Pancreas (tissue), 10 donors: ENCODE data around the gene OPA3. TPM values are rescaled to one million over a fixed set of nuclear protein-coding genes. Genes with fewer than 3 reads are reported as not detected.
A peak's percentile ranks its signal among the peaks of the same experiment; 100 is the strongest.

Experiments
- ATAC-seq, 4 donors: fragments of 200-7000 bp; cut with Tn5 transposase; one replicate each; pipeline versions ENCODE4 v1.8.0 to v1.9.1; 2020; ENCODE audit warnings: mild to moderate bottlenecking in 4 of 4, moderate library complexity in 4 of 4
- DNase-seq, 6 donors: peaks; one replicate each; pipeline ENCODE4 v3.0.0-alpha.2; 2020
- FAIRE-seq: peaks from 2 replicates; lab custom pipeline; 2012; peaks lifted over from hg19 to GRCh38; lab: Jason Lieb, UNC
- H3K27ac ChIP-seq, 4 donors: fragments of 200-600 bp; sonication (generic); 1 replicate in 3 of 4; 2 replicates in 1 of 4; pipeline versions ENCODE4 v1.5.0 to v1.8.0; 2020
- H3K27me3 ChIP-seq, 4 donors: fragments of 200-600 bp; one replicate each; pipeline ENCODE4 v1.8.0; 2021
- H3K36me3 ChIP-seq, 3 donors: fragments of 200-600 bp; sonication (generic) in 1 of 3; one replicate each; pipeline versions ENCODE4 v1.5.0 to v1.8.0; 2020 to 2021
- H3K4me1 ChIP-seq, 3 donors: fragments of 200-600 bp; one replicate each; pipeline ENCODE4 v1.8.0; 2021
- H3K4me3 ChIP-seq, 4 donors: fragments of 200-600 bp; sonication (generic) in 2 of 4; one replicate each; pipeline versions ENCODE4 v1.5.0 to v1.8.0; 2020 to 2021
- H3K9me3 ChIP-seq, 4 donors: fragments of 200-600 bp; one replicate each; pipeline ENCODE4 v1.8.0; 2021
- WGBS, 2 donors: extraction: QIAGEN DNeasy Blood & Tissue Kit; methylation state at CpG; one replicate each; pipeline ENCODE4 v1.1.7; 2013; 5-methylcytosine and 5-hydroxymethylcytosine counted together
- intact Hi-C, 3 donors: fragments of 100-400 bp; cut with DNase I; formaldehyde crosslinking; loops; one replicate each; pipeline versions ENCODE4 v1.11.1 to v1.14.2; 2022
- polyA plus RNA-seq, 2 donors: library from polyadenylated mRNA; stranded (reverse); fragments of 200-250 nt; gene quantifications; one replicate each; pipeline ENCODE4 v1.2.3, GENCODE V29; 2013
- total RNA-seq, 6 donors: library from RNA; stranded (reverse); fragmentation: NEBNext Ultra II Directional in 4 of 6; extraction: Animal tissue kit (Norgen Biotek cat#: 25700) in 4 of 6; gene quantifications; one replicate each; pipeline versions ENCODE4 v1.2.1 to v1.2.4, GENCODE V29; 2021 to 2023
- TF ChIP-seq, protein P1 (sequence below), 4 donors: fragments of 200-600 bp; sonication (generic) in 3 of 4; IDR thresholded peaks; one replicate each; pipeline versions ENCODE4 v1.5.0 to v1.8.0; 2021; ENCODE audit warnings: antibody characterized with exemption in 4 of 4
- donor health status: healthy with polysubstance abuse.
- donor health status: DM: no; HTN: no; CAD: no; lungs with moderate emphysema.
- donor health status: DM: no; HTN: no; CAD: no.
- donor health status: control.
- donor health status: control.
- donor health status: Bipolar disorder and iron deficiency.
- donor health status: DM: yes; HTN: yes; CAD: no.
- donor health status: DM: no; HTN: no; CAD: no.
- donor health status: DM: no; HTN: no; CAD: no.
- donor health status: DM: yes; HTN: yes; CAD: no.

OPA3 gene
- total and polyA plus RNA-seq, 8 donors: 3.4 to 8.0 (median 4.7) TPM

DNA sequence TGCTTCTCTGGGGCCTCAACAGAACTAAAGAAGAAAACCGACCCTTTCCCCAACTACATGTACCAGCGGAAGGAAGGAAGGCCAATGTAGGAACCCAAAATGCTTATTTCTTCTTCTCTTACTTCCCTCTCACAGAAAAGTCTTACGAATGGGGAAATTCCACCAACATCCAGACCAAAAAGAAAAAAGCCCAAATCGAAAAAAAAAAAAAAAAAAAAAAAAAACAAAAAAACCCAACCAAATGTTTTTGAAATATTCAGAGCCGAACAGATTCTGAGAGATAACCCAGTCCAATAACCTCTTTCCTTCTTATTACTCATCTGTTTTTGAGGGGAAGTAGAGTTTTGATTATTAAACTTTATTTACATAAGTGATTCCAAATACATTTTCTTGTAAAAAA lies 82.5 kb downstream of the OPA3 start:
- intact Hi-C loops: no loop called here
- H3K27ac ChIP-seq: no peak overlapping the region
- WGBS, 2 donors: 60 to 81% methylated on average over 5 of the region's 5 CpGs

DNA sequence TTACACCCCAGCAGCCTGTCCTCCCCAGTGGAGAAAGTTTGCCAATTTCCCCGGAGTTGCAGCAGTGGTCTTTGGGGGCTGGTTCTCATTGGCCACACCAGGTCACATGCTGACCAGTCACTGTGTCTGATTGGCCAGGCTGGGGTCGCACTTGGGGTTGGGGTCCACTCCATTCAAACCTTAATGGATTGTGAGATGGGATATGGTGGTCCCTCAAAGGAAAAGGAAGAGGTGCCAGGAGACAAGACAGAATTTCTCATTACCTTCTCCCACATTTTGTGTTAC lies 82.9 kb downstream of the OPA3 start:
- H3K4me1 ChIP-seq: peaks cover 0 to 10% (median 9%) of the 10 kb centered on the region in 3 donors
- no peaks in the 10 kb centered on the region for H3K36me3 ChIP-seq
- DNase-seq (no peak), ATAC-seq (no peak), FAIRE-seq (no peak)
- intact Hi-C loops: no loop called here
- TF ChIP-seq, protein P1, sequence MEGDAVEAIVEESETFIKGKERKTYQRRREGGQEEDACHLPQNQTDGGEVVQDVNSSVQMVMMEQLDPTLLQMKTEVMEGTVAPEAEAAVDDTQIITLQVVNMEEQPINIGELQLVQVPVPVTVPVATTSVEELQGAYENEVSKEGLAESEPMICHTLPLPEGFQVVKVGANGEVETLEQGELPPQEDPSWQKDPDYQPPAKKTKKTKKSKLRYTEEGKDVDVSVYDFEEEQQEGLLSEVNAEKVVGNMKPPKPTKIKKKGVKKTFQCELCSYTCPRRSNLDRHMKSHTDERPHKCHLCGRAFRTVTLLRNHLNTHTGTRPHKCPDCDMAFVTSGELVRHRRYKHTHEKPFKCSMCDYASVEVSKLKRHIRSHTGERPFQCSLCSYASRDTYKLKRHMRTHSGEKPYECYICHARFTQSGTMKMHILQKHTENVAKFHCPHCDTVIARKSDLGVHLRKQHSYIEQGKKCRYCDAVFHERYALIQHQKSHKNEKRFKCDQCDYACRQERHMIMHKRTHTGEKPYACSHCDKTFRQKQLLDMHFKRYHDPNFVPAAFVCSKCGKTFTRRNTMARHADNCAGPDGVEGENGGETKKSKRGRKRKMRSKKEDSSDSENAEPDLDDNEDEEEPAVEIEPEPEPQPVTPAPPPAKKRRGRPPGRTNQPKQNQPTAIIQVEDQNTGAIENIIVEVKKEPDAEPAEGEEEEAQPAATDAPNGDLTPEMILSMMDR (IDR thresholded peaks at IDR 0.05): no peak
- no peak overlapping the region for H3K27ac ChIP-seq
- 44 to 55% methylated on average over 2 of the region's 2 CpGs for WGBS, 2 donors
- H3K4me3 ChIP-seq: no peak overlapping the region
- no peaks in the 10 kb centered on the region for H3K9me3 ChIP-seq
- H3K27me3 ChIP-seq: no peaks in the 10 kb centered on the region

More for the DNA sequence above, 82.5 kb downstream of the OPA3 start:
- no peaks in the 10 kb centered on the region for H3K36me3 ChIP-seq
- H3K27me3 ChIP-seq: no peaks in the 10 kb centered on the region
- no peak for DNase-seq
- no peak overlapping the region for H3K4me3 ChIP-seq
- no peak for FAIRE-seq
- ATAC-seq: no peak
- no peaks in the 10 kb centered on the region for H3K9me3 ChIP-seq
- peaks cover 0 to 10% (median 9%) of the 10 kb centered on the region in 3 donors for H3K4me1 ChIP-seq
- TF ChIP-seq, protein P1 (IDR thresholded peaks at IDR 0.05): no peak

DNA sequence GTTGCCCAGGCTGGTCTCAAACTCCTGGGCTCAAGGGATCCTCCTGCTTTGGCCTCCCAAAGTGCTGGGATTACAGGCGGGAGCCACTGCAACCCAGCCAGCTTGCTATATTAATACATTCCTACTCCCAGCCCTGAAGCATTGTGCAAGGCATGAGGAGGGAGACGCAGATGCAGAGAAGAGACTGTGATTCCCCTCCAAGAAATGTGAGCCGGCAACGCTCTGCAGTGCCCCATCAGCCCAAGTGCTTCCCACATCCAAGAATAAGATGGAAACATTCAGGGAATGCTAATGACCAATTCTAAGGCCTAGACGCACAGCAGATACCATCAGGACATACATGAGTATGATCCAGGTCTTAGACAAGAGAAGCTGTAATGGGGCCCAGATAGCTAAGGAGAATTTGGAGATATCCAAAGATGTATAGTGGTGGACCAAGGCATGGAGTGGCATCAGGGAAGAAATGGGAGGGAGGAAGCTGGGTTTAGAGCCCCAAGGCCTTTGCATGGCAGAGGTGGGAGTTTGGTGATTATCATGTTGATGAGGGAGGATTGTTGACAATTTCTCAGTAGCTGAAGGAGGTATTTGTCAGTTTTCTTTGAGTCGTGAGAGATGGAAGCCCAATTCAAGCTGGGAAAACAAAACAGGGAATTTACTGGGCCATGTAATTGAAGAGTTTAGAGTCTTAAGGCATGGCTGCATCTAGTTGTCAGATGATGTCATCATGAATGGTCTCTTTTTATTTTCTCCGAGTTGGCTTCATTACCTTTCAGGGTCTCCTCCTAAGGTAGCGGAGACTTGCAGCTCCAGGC lies 83.5 kb downstream of the OPA3 start:
- H3K4me1 ChIP-seq: peaks cover 4 to 10% (median 8%) of the 10 kb centered on the region in 3 donors
- WGBS, 2 donors: 76 to 84% methylated on average over 8 of the region's 8 CpGs
- DNase-seq (no peak), FAIRE-seq (no peak), ATAC-seq (no peak)
- no peak overlapping the region for H3K27ac ChIP-seq
- no peaks in the 10 kb centered on the region for H3K36me3 ChIP-seq
- H3K4me3 ChIP-seq: no peak overlapping the region
- H3K9me3 ChIP-seq: no peaks in the 10 kb centered on the region
- intact Hi-C loops: no loop called here
- no peaks in the 10 kb centered on the region for H3K27me3 ChIP-seq
- TF ChIP-seq, protein P1 (IDR thresholded peaks at IDR 0.05): no peak

- DNase-seq (peak in 4 of 6 donors; percentile 45 to 82 (median 62)), ATAC-seq (peak in 2 of 4 donors; percentile 13 to 17), FAIRE-seq (no peak)
- peaks cover 0 to 4% (median 0%) of the 10 kb centered on the region in 4 donors for H3K27me3 ChIP-seq
- H3K27ac ChIP-seq: no peak overlapping the region
- no peaks in the 10 kb centered on the region for H3K36me3 ChIP-seq
- no peaks in the 10 kb centered on the region for H3K9me3 ChIP-seq
- peaks cover 0 to 7% (median 7%) of the 10 kb centered on the region in 3 donors for H3K4me1 ChIP-seq
- 10 to 15% methylated on average over 37 of the region's 37 CpGs for WGBS, 2 donors
- TF ChIP-seq, protein P1 (IDR thresholded peaks at IDR 0.05): no peak
- H3K4me3 ChIP-seq: peak overlapping the region in 1 of 4 donors; percentile 26
- intact Hi-C loops: no loop called here
Measured at GRCh38 chr19:45499196-45500180, 85.1 kb downstream of the OPA3 start.
